HepG2 (cell line): ENCODE results near the gene CCT6A. TPM values are rescaled to one million over a fixed set of nuclear protein-coding genes. Genes with fewer than 3 reads are reported as not detected.

ENCODE experiments used
- ATAC-seq: fragments of 200-7000 bp; cut with Tn5 transposase; 3 replicates; pipeline ENCODE4 v1.9.1; 2020; ENCODE audit warnings: mild to moderate bottlenecking, moderate library complexity
- BruUV-seq: library from RNA; stranded (reverse); fragments of 400-500 nt; replicated peaks from 2 replicates; lab custom pipeline; 2021; lab: Mats Ljungman, UMichigan
- CTCF ChIA-PET: fragments of 300-600 bp; formaldehyde crosslinking; extraction: SDS; loops from one replicate; lab custom pipeline; 2021; ENCODE audit warnings: low total read pairs, inconsistent platforms, low intra/inter-chr PET ratio; lab: Yijun Ruan, JAX
- POLR2A ChIA-PET: fragments of 350-600 bp; sonication (Branson Sonifier 250); formaldehyde crosslinking; loops from one replicate; lab custom pipeline; 2020; ENCODE audit warnings: antibody characterized with exemption, inconsistent platforms; lab: Yijun Ruan, JAX
- DNase-seq: peaks from one replicate; pipeline ENCODE4 v3.0.0-alpha.2; 2015; ENCODE audit warnings: low spot score
- FAIRE-seq: peaks from 3 replicates; lab custom pipeline; 2011; peaks lifted over from hg19 to GRCh38; lab: Jason Lieb, UNC
- H2AFZ ChIP-seq: one replicate; pipeline ENCODE4 v1.6.1; 2011; ENCODE audit warnings: low read length, inconsistent platforms
- H3K27ac ChIP-seq: fragments of 300-600 bp; 3 replicates; pipeline ENCODE4 v1.8.0; 2011; ENCODE audit warnings: mixed run types, mild to moderate bottlenecking, mixed read lengths, low read length, inconsistent platforms; ENCODE audit not compliant: insufficient read depth; ENCODE audit errors: extremely low read length
- H3K27me3 ChIP-seq, 2 experiments: fragments of 200-600 bp in 1 of 2; 2 replicates in 1 of 2; 3 replicates in 1 of 2; pipeline versions ENCODE4 v1.6.0 to v1.8.0; 2011; ENCODE audit warnings: low read length in 2 of 2, mild to moderate bottlenecking in 2 of 2, moderate library complexity in 2 of 2, inconsistent platforms in 1 of 2; ENCODE audit not compliant: insufficient read depth in 2 of 2, control insufficient read depth in 1 of 2
- H3K36me3 ChIP-seq, 2 experiments: fragments of 200-600 bp in 1 of 2; replicated peaks in 1 of 2; 2 replicates in 1 of 2; 3 replicates in 1 of 2; pipeline versions ENCODE4 v1.5.1 to v1.8.0; 2011; ENCODE audit warnings: low read length in 2 of 2, inconsistent platforms in 1 of 2; ENCODE audit not compliant: insufficient read depth in 2 of 2, control insufficient read depth in 1 of 2
- H3K4me1 ChIP-seq: 2 replicates; pipeline ENCODE4 v1.5.1; 2012; ENCODE audit warnings: low read length, inconsistent platforms; ENCODE audit not compliant: insufficient read depth
- H3K4me2 ChIP-seq: 2 replicates; pipeline ENCODE4 v1.6.0; 2011; ENCODE audit warnings: low read depth, low read length, inconsistent platforms
- H3K4me3 ChIP-seq, 3 experiments: fragments of 200-600 bp in 1 of 3; sonication (generic), shearing (Covaris generic) in 1 of 3; replicated peaks in 1 of 3; 2 replicates each; pipeline ENCODE4 v1.5.1; 2011 to 2016; ENCODE audit warnings: low read length in 3 of 3, inconsistent platforms in 2 of 3, low read depth in 2 of 3, mild to moderate bottlenecking in 2 of 3, control low read depth in 1 of 3, mixed read lengths in 1 of 3; ENCODE audit not compliant: insufficient read depth in 1 of 3
- H3K79me2 ChIP-seq: one replicate; pipeline ENCODE4 v1.6.1; 2011; ENCODE audit warnings: low read length, inconsistent platforms; ENCODE audit not compliant: insufficient read depth
- H3K9ac ChIP-seq: 2 replicates; pipeline ENCODE4 v1.6.0; 2011; ENCODE audit warnings: mild to moderate bottlenecking, low read depth, low read length, inconsistent platforms; ENCODE audit not compliant: insufficient read depth
- H3K9me3 ChIP-seq: 2 replicates; pipeline ENCODE4 v1.5.1; 2012; ENCODE audit warnings: mild to moderate bottlenecking, low read length
- H4K20me1 ChIP-seq: 2 replicates; pipeline ENCODE4 v1.6.0; 2011; ENCODE audit warnings: inconsistent platforms, mild to moderate bottlenecking, low read length, moderate library complexity; ENCODE audit not compliant: insufficient read depth
- GATA4 ChIP-seq: sonication (generic); IDR thresholded peaks from 2 replicates; pipeline ENCODE4 v1.6.1; 2016; ENCODE audit warnings: antibody characterized with exemption, low read depth, borderline replicate concordance
- GTF2F1 ChIP-seq: fragments of 150-350 bp; IDR thresholded peaks from 2 replicates; pipeline ENCODE4 v1.6.1; 2014; ENCODE audit warnings: low read length
- HOXA3 ChIP-seq: sonication (generic); formaldehyde crosslinking; IDR thresholded peaks from 2 replicates; pipeline ENCODE4 v1.5.0; 2020; ENCODE audit warnings: missing genetic modification reagents
- MYC ChIP-seq: sonication (generic); formaldehyde crosslinking; IDR thresholded peaks from 2 replicates; pipeline ENCODE4 v1.9.0; 2021; ENCODE audit warnings: missing genetic modification reagents, borderline replicate concordance
- PRPF4 ChIP-seq: fragments of 200-400 bp; formaldehyde crosslinking; IDR thresholded peaks from 2 replicates; pipeline ENCODE4 v1.6.1; 2016; ENCODE audit warnings: low read length, low read depth; ENCODE audit not compliant: poor library complexity, severe bottlenecking
- ZNF180 ChIP-seq: sonication (generic); formaldehyde crosslinking; IDR thresholded peaks from 2 replicates; pipeline ENCODE4 v1.4.0; 2020; ENCODE audit warnings: low read depth, missing genetic modification reagents, borderline replicate concordance
- ZNF230 ChIP-seq: sonication (generic); formaldehyde crosslinking; IDR thresholded peaks from 2 replicates; pipeline ENCODE4 v1.4.0; 2020; ENCODE audit warnings: mild to moderate bottlenecking, missing genetic modification reagents
- ZNF747 ChIP-seq: sonication (generic); formaldehyde crosslinking; IDR thresholded peaks from 2 replicates; pipeline ENCODE4 v1.8.1; 2023; ENCODE audit warnings: missing genetic modification reagents, mild to moderate bottlenecking, borderline replicate concordance
- ZSCAN9 ChIP-seq: IDR thresholded peaks from 2 replicates; pipeline ENCODE4 v1.6.1; 2016; ENCODE audit warnings: borderline replicate concordance
- WGBS: methylation state at CpG from one replicate; pipeline ENCODE4 v1.1.6; 2017; ENCODE audit warnings: low lambda C conversion rate; 5-methylcytosine and 5-hydroxymethylcytosine counted together
- in situ Hi-C: cut with HindIII; loops from 2 replicates; pipeline ENCODE4 v1.10.0; 2017; ENCODE audit warnings: low pct_unique_long_range_greater_than_20kb; ENCODE audit not compliant: extremely low pct_ligation_motif_present
- intact Hi-C: fragments of 100-400 bp; cut with micrococcal nuclease; formaldehyde crosslinking; loops from one replicate; pipeline ENCODE4 v1.10.0; 2022; ENCODE audit not compliant: unreplicated experiment
- polyA plus RNA-seq, 8 experiments: library from polyadenylated mRNA; depleted of rRNA in 3 of 8; stranded (reverse) in 7 of 8; unstranded in 1 of 8; fragments of >200 nt; fragmentation: Illumina TruSeq in 4 of 8; extraction: Trizol in 4 of 8; gene quantifications; 2 replicates each; pipeline versions ENCODE4 v1.2.1 to v1.2.3, GENCODE V29; 2011 to 2016; ENCODE audit warnings: low read depth in 4 of 8, missing spikeins in 1 of 8, mixed read lengths in 1 of 8; ENCODE audit not compliant: insufficient read depth in 1 of 8
- total RNA-seq, 5 experiments: library from RNA; depleted of rRNA; stranded (reverse); fragments of >200 nt; fragmentation: Illumina TruSeq; extraction: Trizol; gene quantifications; 2 replicates each; pipeline ENCODE4 v1.2.3, GENCODE V29; 2016; ENCODE audit warnings: low read depth in 1 of 5
- TF ChIP-seq, protein P1 (sequence below): sonication (generic); formaldehyde crosslinking; conservative IDR thresholded peaks from 2 replicates; pipeline ENCODE4 v1.4.0; 2020; ENCODE audit warnings: missing genetic modification reagents
- TF ChIP-seq, protein P2 (sequence below), 2 experiments: fragments of 450-650 bp in 1 of 2; sonication (generic) in 1 of 2; formaldehyde crosslinking in 1 of 2; IDR thresholded peaks; 2 replicates each; pipeline versions ENCODE4 v1.6.1 to v1.8.0; 2016 to 2022; ENCODE audit warnings: antibody characterized with exemption in 1 of 2, mild to moderate bottlenecking in 1 of 2, missing genetic modification reagents in 1 of 2

CCT6A gene
- total and polyA plus RNA-seq, 2 of the 13 experiments (the other 11 are each of a cell fraction or from before 2014, with no cell fraction given), result 219 to 292 TPM

DNA sequence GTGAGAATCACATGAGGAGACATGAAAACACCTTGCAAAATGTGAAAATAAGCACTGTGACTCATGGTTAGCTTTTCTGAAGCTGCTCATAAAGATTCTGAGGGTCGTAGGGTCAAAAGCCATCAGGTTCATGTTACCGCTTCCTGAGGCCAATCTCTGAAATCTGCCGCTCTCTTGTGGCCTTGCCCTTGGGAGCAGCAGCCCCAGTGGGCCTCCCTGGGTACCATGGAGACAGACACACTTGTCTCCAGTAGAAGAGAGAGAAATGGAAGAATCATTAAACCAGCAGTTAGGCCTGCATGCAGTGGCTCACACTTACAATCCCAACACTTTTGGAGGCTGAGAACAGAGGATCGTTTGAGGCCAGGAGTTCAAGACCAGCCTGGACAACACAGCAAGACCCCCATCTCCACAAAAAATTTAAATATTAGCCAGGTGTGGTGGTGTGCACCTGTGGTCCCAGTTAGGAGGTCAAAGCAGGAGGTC, 44.4 kb upstream of the CCT6A start:
- Histone ChIP-seq H2AFZ (no peak overlapping the region), H3K27me3 (no peaks in the 10 kb centered on the region), H4K20me1 (no peaks in the 10 kb centered on the region), H3K4me3 (no peak overlapping the region), H3K9ac (peak overlapping the region; percentile 44), H3K27ac (peak overlapping the region; percentile 86), H3K36me3 (peaks cover 4 to 8% of the 10 kb centered on the region in 2 experiments; a peak in 4 of 5 replicates), H3K4me2 (peak overlapping the region; percentile 63), H3K9me3 (no peaks in the 10 kb centered on the region), H3K79me2 (no peaks in the 10 kb centered on the region), H3K4me1 (peaks cover 75% of the 10 kb centered on the region)
- POLR2A ChIA-PET, result interaction anchor here (0.8 to 7.3 kb wide), 13 partner anchors 10 to 86 kb away, joined by 4 to 82 read pairs (median 7); partner anchors contain the start of genes CCT6A, NIPSNAP2, PHKG1 and PSPH
- ATAC-seq, result peak; percentile 87
- FAIRE-seq, result peak; percentile 95
- CTCF ChIA-PET, result no interaction called here
- WGBS, result 5% methylated on average over 4 of the region's 4 CpGs
- in situ Hi-C loops (no loop called here), intact Hi-C loops (loop anchor here (1.0 to 5.0 kb wide), 3 partner anchors 22 to 45 kb away; partner anchors contain the start of gene NIPSNAP2)
- no TSS peak for BruUV-seq
- DNase-seq, result peak; percentile 99
- TF ChIP-seq, protein P1, sequence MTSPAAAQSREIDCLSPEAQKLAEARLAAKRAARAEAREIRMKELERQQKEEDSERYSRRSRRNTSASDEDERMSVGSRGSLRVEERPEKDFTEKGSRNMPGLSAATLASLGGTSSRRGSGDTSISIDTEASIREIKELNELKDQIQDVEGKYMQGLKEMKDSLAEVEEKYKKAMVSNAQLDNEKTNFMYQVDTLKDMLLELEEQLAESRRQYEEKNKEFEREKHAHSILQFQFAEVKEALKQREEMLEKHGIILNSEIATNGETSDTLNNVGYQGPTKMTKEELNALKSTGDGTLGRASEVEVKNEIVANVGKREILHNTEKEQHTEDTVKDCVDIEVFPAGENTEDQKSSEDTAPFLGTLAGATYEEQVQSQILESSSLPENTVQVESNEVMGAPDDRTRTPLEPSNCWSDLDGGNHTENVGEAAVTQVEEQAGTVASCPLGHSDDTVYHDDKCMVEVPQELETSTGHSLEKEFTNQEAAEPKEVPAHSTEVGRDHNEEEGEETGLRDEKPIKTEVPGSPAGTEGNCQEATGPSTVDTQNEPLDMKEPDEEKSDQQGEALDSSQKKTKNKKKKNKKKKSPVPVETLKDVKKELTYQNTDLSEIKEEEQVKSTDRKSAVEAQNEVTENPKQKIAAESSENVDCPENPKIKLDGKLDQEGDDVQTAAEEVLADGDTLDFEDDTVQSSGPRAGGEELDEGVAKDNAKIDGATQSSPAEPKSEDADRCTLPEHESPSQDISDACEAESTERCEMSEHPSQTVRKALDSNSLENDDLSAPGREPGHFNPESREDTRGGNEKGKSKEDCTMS (CRISPR knock-in tag), result no peak
- no peak for TF ChIP-seq GTF2F1
- TF ChIP-seq ZNF230, result no peak; the same call in 1 of the 2 replicates
- TF ChIP-seq ZNF180 (CRISPR knock-in tag), result no peak
- peak; percentile 86 for TF ChIP-seq ZSCAN9 (CRISPR knock-in tag)
- TF ChIP-seq PRPF4, result no peak
- TF ChIP-seq MYC (CRISPR knock-in tag), result no peak; the same call in 1 of the 2 replicates
- TF ChIP-seq GATA4, result peak; percentile 54; the same call in 1 of the 2 replicates
- peak; percentile 31; the same call in 1 of the 2 replicates for TF ChIP-seq ZNF747 (CRISPR knock-in tag)
- TF ChIP-seq, protein P2, sequence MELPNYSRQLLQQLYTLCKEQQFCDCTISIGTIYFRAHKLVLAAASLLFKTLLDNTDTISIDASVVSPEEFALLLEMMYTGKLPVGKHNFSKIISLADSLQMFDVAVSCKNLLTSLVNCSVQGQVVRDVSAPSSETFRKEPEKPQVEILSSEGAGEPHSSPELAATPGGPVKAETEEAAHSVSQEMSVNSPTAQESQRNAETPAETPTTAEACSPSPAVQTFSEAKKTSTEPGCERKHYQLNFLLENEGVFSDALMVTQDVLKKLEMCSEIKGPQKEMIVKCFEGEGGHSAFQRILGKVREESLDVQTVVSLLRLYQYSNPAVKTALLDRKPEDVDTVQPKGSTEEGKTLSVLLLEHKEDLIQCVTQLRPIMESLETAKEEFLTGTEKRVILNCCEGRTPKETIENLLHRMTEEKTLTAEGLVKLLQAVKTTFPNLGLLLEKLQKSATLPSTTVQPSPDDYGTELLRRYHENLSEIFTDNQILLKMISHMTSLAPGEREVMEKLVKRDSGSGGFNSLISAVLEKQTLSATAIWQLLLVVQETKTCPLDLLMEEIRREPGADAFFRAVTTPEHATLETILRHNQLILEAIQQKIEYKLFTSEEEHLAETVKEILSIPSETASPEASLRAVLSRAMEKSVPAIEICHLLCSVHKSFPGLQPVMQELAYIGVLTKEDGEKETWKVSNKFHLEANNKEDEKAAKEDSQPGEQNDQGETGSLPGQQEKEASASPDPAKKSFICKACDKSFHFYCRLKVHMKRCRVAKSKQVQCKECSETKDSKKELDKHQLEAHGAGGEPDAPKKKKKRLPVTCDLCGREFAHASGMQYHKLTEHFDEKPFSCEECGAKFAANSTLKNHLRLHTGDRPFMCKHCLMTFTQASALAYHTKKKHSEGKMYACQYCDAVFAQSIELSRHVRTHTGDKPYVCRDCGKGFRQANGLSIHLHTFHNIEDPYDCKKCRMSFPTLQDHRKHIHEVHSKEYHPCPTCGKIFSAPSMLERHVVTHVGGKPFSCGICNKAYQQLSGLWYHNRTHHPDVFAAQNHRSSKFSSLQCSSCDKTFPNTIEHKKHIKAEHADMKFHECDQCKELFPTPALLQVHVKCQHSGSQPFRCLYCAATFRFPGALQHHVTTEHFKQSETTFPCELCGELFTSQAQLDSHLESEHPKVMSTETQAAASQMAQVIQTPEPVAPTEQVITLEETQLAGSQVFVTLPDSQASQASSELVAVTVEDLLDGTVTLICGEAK (IDR thresholded peaks at IDR 0.05), result no peak
- TF ChIP-seq, protein P2 (CRISPR knock-in tag; IDR thresholded peaks at IDR 0.05), result peak; percentile 58; the same call in 1 of the 2 replicates
- TF ChIP-seq HOXA3, result peak; percentile 84
